ENCODE data around the gene HNRNPC.

DNA sequence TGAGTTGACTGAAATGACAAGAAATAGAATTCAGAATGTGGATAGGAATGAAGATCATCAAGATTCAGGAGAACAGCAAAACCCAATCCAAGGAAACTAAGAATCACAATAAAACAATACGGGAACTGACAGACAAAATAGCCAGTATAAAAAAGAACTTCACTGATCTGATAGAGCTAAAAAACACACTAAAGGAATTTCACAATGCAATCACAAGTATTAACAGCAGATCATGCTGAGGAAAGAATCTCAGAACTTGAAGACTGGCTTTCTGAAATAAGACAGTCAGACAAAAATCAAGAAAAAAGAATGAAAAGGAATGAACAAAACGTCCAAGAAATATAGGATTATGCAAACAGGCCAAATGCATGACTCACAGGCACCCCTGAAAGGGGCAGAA lies 98.1 kb downstream of the HNRNPC start:
- TF ChIP-seq, protein P1, sequence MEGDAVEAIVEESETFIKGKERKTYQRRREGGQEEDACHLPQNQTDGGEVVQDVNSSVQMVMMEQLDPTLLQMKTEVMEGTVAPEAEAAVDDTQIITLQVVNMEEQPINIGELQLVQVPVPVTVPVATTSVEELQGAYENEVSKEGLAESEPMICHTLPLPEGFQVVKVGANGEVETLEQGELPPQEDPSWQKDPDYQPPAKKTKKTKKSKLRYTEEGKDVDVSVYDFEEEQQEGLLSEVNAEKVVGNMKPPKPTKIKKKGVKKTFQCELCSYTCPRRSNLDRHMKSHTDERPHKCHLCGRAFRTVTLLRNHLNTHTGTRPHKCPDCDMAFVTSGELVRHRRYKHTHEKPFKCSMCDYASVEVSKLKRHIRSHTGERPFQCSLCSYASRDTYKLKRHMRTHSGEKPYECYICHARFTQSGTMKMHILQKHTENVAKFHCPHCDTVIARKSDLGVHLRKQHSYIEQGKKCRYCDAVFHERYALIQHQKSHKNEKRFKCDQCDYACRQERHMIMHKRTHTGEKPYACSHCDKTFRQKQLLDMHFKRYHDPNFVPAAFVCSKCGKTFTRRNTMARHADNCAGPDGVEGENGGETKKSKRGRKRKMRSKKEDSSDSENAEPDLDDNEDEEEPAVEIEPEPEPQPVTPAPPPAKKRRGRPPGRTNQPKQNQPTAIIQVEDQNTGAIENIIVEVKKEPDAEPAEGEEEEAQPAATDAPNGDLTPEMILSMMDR (IDR thresholded peaks at IDR 0.05; ENCODE audit: borderline replicate concordance, extremely low read depth, low read length, poor library complexity, severe bottlenecking) = no peak
- no peak for TF ChIP-seq EZH2 (IDR thresholded peaks at IDR 0.05; ENCODE audit: borderline replicate concordance, low read depth, low read length, severe bottlenecking)

All from DND-41 (cell line).